Measurements from ENCODE around the gene FAM114A2.

- TF ChIP-seq FOSL1 (IDR thresholded peaks at IDR 0.05; ENCODE audit: low read depth) (no peak), POLR2A (IDR thresholded peaks at IDR 0.05; ENCODE audit: borderline replicate concordance, extremely low read depth, insufficient read depth, insufficient read length) (no peak), CTCF (IDR thresholded peaks at IDR 0.05 in 2 of 3, conservative IDR thresholded peaks at IDR 0.05 in 1 of 3; ENCODE audit: borderline replicate concordance in 1 of 3, insufficient read depth in 1 of 3, low read depth in 2 of 3, low read length in 2 of 3) (no peak)
Measured at GRCh38 chr5:153968761-153969562, 69.7 kb downstream of the FAM114A2 start.
